Prostate gland (tissue), 2 donors: ENCODE results near the gene AQP12B.

Experiments
- POLR2A ChIP-seq: fragments of 450-650 bp; IDR thresholded peaks from one replicate; pipeline ENCODE4 v1.6.1; 2016; ENCODE audit warnings: antibody characterized with exemption, mild to moderate bottlenecking
- TF ChIP-seq, protein P1 (sequence below), 4 experiments: fragments of 200-600 bp in 2 of 4; fragments of 450-650 bp in 2 of 4; sonication (generic) in 2 of 4; IDR thresholded peaks; 1 replicate in 3 of 4; 2 replicates in 1 of 4; pipeline ENCODE4 v1.5.1; 2016 to 2019; ENCODE audit warnings: antibody characterized with exemption in 4 of 4, mild to moderate bottlenecking in 2 of 4, moderate library complexity in 2 of 4

DNA sequence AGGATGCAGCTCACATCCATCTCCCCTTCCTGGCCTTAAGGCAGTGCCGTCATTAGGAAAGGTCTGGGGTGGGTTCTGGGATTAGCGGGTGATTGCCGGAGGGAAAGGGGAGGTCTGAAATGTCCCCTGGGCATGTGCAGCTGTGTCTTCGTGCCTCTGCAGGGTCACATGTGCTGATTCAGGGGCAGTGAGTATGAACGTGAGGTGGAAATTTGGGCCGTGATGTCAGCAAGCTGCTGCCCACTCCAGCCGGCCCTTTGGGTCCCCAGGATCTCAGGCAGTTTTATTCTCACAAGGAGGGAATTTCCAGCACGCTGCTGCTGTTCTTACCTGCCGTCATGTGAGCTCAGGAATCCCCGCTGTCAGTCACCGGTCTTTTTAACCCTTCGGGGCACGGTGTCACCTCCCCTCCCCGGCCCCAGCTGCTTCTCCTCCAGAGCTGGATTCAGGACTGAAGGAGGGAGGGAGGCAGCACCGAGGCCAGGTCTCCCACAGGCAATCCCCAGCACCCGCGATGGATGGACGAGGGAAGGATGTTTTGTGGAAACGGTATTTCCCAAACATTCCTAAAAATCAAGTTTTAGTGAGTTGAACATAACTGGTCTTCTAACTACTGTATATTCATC, 33.9 kb downstream of the AQP12B start:
- no peak for TF ChIP-seq POLR2A
- TF ChIP-seq, protein P1, sequence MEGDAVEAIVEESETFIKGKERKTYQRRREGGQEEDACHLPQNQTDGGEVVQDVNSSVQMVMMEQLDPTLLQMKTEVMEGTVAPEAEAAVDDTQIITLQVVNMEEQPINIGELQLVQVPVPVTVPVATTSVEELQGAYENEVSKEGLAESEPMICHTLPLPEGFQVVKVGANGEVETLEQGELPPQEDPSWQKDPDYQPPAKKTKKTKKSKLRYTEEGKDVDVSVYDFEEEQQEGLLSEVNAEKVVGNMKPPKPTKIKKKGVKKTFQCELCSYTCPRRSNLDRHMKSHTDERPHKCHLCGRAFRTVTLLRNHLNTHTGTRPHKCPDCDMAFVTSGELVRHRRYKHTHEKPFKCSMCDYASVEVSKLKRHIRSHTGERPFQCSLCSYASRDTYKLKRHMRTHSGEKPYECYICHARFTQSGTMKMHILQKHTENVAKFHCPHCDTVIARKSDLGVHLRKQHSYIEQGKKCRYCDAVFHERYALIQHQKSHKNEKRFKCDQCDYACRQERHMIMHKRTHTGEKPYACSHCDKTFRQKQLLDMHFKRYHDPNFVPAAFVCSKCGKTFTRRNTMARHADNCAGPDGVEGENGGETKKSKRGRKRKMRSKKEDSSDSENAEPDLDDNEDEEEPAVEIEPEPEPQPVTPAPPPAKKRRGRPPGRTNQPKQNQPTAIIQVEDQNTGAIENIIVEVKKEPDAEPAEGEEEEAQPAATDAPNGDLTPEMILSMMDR (IDR thresholded peaks at IDR 0.05), result no peak
